Heart right ventricle (tissue), 16 donors: ENCODE data around the gene FUZ. TPM values are rescaled to one million over a fixed set of nuclear protein-coding genes. Genes with fewer than 3 reads are reported as not detected.

Source experiments
- ATAC-seq, 8 donors: fragments of 200-7000 bp; cut with Tn5 transposase; one replicate each; pipeline ENCODE4 v1.9.1; 2020; ENCODE audit warnings: mild to moderate bottlenecking in 8 of 8, moderate library complexity in 8 of 8, moderate number of reproducible peaks in 1 of 8
- DNase-seq, 2 donors: peaks; one replicate each; pipeline ENCODE4 v3.0.0-alpha.2; 2020
- H3K27ac ChIP-seq, 10 donors: fragments of 200-600 bp; sonication (generic) in 2 of 10; one replicate each; pipeline versions ENCODE4 v1.5.0 to v1.8.0; 2020 to 2022; ENCODE audit warnings: mild to moderate bottlenecking in 3 of 10
- H3K27me3 ChIP-seq, 7 donors: fragments of 200-600 bp; one replicate each; pipeline ENCODE4 v1.8.0; 2021 to 2022; ENCODE audit warnings: mild to moderate bottlenecking in 2 of 7
- H3K36me3 ChIP-seq, 9 donors: fragments of 200-600 bp; sonication (generic) in 1 of 9; one replicate each; pipeline versions ENCODE4 v1.5.0 to v1.8.0; 2020 to 2022; ENCODE audit warnings: mild to moderate bottlenecking in 2 of 9
- H3K4me1 ChIP-seq, 9 donors: fragments of 200-600 bp; sonication (generic) in 1 of 9; one replicate each; pipeline versions ENCODE4 v1.5.0 to v1.8.0; 2020 to 2022; ENCODE audit warnings: mild to moderate bottlenecking in 4 of 9
- H3K4me3 ChIP-seq, 10 donors: fragments of 200-600 bp; sonication (generic) in 2 of 10; one replicate each; pipeline versions ENCODE4 v1.5.0 to v1.8.0; 2020 to 2022; ENCODE audit warnings: mild to moderate bottlenecking in 7 of 10, moderate library complexity in 2 of 10
- H3K9me3 ChIP-seq, 11 donors: fragments of 200-600 bp in 10 of 11; sonication (generic) in 2 of 11; one replicate each; pipeline versions ENCODE4 v1.5.0 to v1.8.0; 2013 to 2022; ENCODE audit warnings: mild to moderate bottlenecking in 2 of 11, control low read depth in 1 of 11, moderate library complexity in 1 of 11
- WGBS, 2 donors: extraction: QIAGEN DNeasy Blood & Tissue Kit; methylation state at CpG; one replicate each; pipeline ENCODE4 v1.1.7; 2013; ENCODE audit warnings: inconsistent platforms in 1 of 2; 5-methylcytosine and 5-hydroxymethylcytosine counted together
- intact Hi-C, 10 donors: fragments of 100-400 bp; cut with DNase I; formaldehyde crosslinking; loops; one replicate each; pipeline versions ENCODE4 v1.11.1 to v1.14.2; 2022
- polyA plus RNA-seq, 2 donors: library from polyadenylated mRNA; stranded (reverse); fragments of 200-250 nt; gene quantifications; one replicate each; pipeline ENCODE4 v1.2.3, GENCODE V29; 2013
- total RNA-seq, 10 donors: library from RNA; stranded (reverse); fragmentation: NEBNext Ultra II Directional in 3 of 10; extraction: Animal tissue kit (Norgen Biotek cat#: 25700) in 3 of 10; gene quantifications; one replicate each; pipeline versions ENCODE4 v1.2.1 to v1.2.4, GENCODE V29; 2021 to 2023
- TF ChIP-seq, protein P1 (sequence below), 9 donors: fragments of 200-600 bp; sonication (generic) in 2 of 9; IDR thresholded peaks; one replicate each; pipeline versions ENCODE4 v1.5.0 to v1.8.0; 2021 to 2022; ENCODE audit warnings: antibody characterized with exemption in 9 of 9, mild to moderate bottlenecking in 5 of 9, moderate library complexity in 1 of 9
- donor health status: Arrhythmogenic right ventricular cardiomyopathy.
- donor health status: ischemic (EF 13 %, LVEDD 7.1; RV severe dilation, severe dysfunction).
- donor health status: healthy with polysubstance abuse.
- donor health status: DM: no; HTN: yes; CAD: no.
- donor health status: DM: no; HTN: no; CAD: no.
- donor health status: ischemic (EF 25% LVEDD 6.9; RV normal size, moderate dysfunction).
- donor health status: ischemic (EF 25% LVEDD 5.7; RV mildly dilated, moderate dysfunction).
- donor health status: healthy.
- donor health status: DM: yes; HTN: yes; CAD: no.
- donor health status: Ischemic cardiomyopathy.
- donor health status: ischemic (EF 35%, LVEDD 5.7; RV mildly dilated, moderate dysfunction).
- donor health status: nonischemic (EF 11% LVEDD 7.7; RV severe dilation, severe dysfunction).
- donor health status: DM: yes; HTN: yes; CAD: no.
- donor health status: PGD.
- donor health status: ischemic (EF 29% LVEDD 5.4; RV normal size, mild dysfunction).
- donor health status: nonischemic (EF 23%, LVEDD 6.1; RV moderate dilation, normal function).

The FUZ gene
- total and polyA plus RNA-seq, 12 donors: 11.4 to 24.1 (median 14.9) TPM

GRCh38 chr19:49787746-49788145 lies 25.3 kb downstream of the FUZ start:
- DNase-seq (no peak), ATAC-seq (no peak)
- Histone ChIP-seq H3K27me3 (no peaks in the 10 kb centered on the region), H3K4me3 (no peak overlapping the region), H3K27ac (no peak overlapping the region), H3K36me3 (peaks cover 0 to 97% (median 33%) of the 10 kb centered on the region in 9 donors), H3K9me3 (no peaks in the 10 kb centered on the region), H3K4me1 (peaks cover 0 to 18% (median 9%) of the 10 kb centered on the region in 9 donors)
- TF ChIP-seq, protein P1, sequence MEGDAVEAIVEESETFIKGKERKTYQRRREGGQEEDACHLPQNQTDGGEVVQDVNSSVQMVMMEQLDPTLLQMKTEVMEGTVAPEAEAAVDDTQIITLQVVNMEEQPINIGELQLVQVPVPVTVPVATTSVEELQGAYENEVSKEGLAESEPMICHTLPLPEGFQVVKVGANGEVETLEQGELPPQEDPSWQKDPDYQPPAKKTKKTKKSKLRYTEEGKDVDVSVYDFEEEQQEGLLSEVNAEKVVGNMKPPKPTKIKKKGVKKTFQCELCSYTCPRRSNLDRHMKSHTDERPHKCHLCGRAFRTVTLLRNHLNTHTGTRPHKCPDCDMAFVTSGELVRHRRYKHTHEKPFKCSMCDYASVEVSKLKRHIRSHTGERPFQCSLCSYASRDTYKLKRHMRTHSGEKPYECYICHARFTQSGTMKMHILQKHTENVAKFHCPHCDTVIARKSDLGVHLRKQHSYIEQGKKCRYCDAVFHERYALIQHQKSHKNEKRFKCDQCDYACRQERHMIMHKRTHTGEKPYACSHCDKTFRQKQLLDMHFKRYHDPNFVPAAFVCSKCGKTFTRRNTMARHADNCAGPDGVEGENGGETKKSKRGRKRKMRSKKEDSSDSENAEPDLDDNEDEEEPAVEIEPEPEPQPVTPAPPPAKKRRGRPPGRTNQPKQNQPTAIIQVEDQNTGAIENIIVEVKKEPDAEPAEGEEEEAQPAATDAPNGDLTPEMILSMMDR (IDR thresholded peaks at IDR 0.05): no peak
- intact Hi-C loops: no loop called here
- 88 to 90% methylated on average over 5 of the region's 5 CpGs for WGBS, 2 donors

DNA sequence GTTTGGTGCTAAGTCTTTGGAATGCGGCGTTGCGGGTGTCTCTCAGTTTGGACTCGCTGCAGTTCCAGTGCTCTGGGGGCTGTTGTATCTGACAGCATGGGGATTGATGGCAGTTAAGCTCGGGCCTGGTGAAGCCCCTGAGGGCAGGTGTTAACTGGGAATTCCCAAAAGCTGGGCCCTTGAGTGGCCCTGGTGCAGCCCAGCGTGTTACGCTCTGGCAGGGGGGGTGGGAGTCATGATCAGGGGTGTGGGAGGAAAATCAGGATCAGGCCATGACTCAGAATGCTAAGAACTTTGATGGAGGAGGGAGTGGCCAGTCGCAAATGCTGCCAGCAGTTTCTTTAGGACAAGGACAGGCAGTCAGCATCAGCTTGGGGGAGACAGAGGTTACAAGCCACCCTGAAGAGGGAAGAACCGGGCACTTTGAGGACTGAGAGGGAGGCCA lies 26.7 kb downstream of the FUZ start:
- ATAC-seq (peak in 3 of 8 donors; percentile 19 to 38 (median 37)), DNase-seq (no peak)
- Histone ChIP-seq H3K27ac (no peak overlapping the region), H3K4me1 (peaks cover 0 to 19% (median 9%) of the 10 kb centered on the region in 9 donors), H3K4me3 (no peak overlapping the region), H3K9me3 (no peaks in the 10 kb centered on the region), H3K36me3 (peaks cover 0 to 96% (median 34%) of the 10 kb centered on the region in 9 donors), H3K27me3 (no peaks in the 10 kb centered on the region)
- WGBS, 2 donors: 71 to 81% methylated on average over 9 of the region's 9 CpGs
- TF ChIP-seq, protein P1 (IDR thresholded peaks at IDR 0.05): no peak
- intact Hi-C loops: no loop called here

DNA sequence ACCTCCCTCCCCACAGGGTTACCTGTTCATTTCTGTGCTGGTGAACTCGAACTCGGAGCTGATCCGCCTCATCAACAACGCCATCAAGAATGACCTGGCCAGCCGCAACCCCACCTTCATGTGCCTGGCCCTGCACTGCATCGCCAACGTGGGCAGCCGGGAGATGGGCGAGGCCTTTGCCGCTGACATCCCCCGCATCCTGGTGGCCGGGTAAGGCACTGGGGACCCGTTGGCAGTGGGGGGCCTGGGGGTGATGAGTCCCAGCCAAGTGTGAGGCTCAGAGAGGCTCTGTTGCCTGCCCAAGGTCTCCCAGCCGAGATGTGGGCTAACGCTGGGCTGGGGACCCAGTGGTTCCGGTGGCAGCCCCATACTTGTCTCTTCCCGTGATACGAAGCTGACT lies 30.6 kb downstream of the FUZ start:
- Histone ChIP-seq H3K27ac (no peak overlapping the region), H3K4me1 (peaks cover 0 to 34% (median 0%) of the 10 kb centered on the region in 9 donors), H3K27me3 (no peaks in the 10 kb centered on the region), H3K36me3 (peaks cover 0 to 76% (median 34%) of the 10 kb centered on the region in 9 donors), H3K9me3 (no peaks in the 10 kb centered on the region), H3K4me3 (no peak overlapping the region)
- ATAC-seq (no peak), DNase-seq (no peak)
- WGBS, 2 donors: 96% methylated on average over 18 of the region's 18 CpGs
- TF ChIP-seq, protein P1 (IDR thresholded peaks at IDR 0.05): no peak
- intact Hi-C loops: no loop called here

GRCh38 chr19:49781394-49781793 lies 31.7 kb downstream of the FUZ start:
- ATAC-seq (peak in 3 of 8 donors; percentile 18 to 29 (median 28)), DNase-seq (no peak)
- Histone ChIP-seq H3K4me3 (no peak overlapping the region), H3K27ac (peak overlapping the region in 1 of 10 donors; percentile 60), H3K27me3 (no peaks in the 10 kb centered on the region), H3K4me1 (peaks cover 0 to 29% (median 0%) of the 10 kb centered on the region in 9 donors), H3K36me3 (peaks cover 0 to 73% (median 34%) of the 10 kb centered on the region in 9 donors), H3K9me3 (no peaks in the 10 kb centered on the region)
- TF ChIP-seq, protein P1 (IDR thresholded peaks at IDR 0.05): no peak
- intact Hi-C loops: no loop called here
- WGBS, 2 donors: 89 to 93% methylated on average over 7 of the region's 7 CpGs
